ENCODE data around the gene MMP10. TPM values are rescaled to one million over a fixed set of nuclear protein-coding genes. Genes with fewer than 3 reads are reported as not detected.

Gene MMP10
- polyA plus RNA-seq, 1 donor from 2014 or later: not detected

GRCh38 chr11:102770191-102770590 lies 10.2 kb downstream of the MMP10 start:
- Histone ChIP-seq H3K9me3 (ENCODE audit: low read length) (no peaks in the 10 kb centered on the region), H3K27me3 (ENCODE audit: insufficient read depth, low read depth, low read length) (no peaks in the 10 kb centered on the region), H3K9me2 (ENCODE audit: insufficient read depth, low read length) (no peaks in the 10 kb centered on the region), H4K20me1 (ENCODE audit: insufficient read depth) (no peaks in the 10 kb centered on the region), H3K4me2 (ENCODE audit: low read length) (no peak overlapping the region), H3K36me3 (ENCODE audit: insufficient read depth, low read length) (no peaks in the 10 kb centered on the region), H3K9ac (ENCODE audit: low read length) (no peak overlapping the region), H3K4me3 (ENCODE audit: low read length) (no peak overlapping the region), H3F3A (ENCODE audit: insufficient read depth, low read length, poor library complexity, severe bottlenecking) (no peaks in the 10 kb centered on the region), H3K27ac (ENCODE audit: low read length) (no peak overlapping the region), H3K79me2 (replicated peaks; ENCODE audit: insufficient read depth, low read length) (no peaks in the 10 kb centered on the region), H2AFZ (ENCODE audit: low read depth, low read length) (no peak overlapping the region)
- TF ChIP-seq REST (IDR thresholded peaks at IDR 0.05; ENCODE audit: borderline replicate concordance) (no peak), CTCF (IDR thresholded peaks at IDR 0.05; ENCODE audit: poor library complexity, severe bottlenecking) (no peak), TAF1 (IDR thresholded peaks at IDR 0.05; ENCODE audit: low read depth) (no peak), POLR2AphosphoS5 (IDR thresholded peaks at IDR 0.05) (no peak), RAD21 (conservative IDR thresholded peaks at IDR 0.05) (no peak), EZH2 (IDR thresholded peaks at IDR 0.05; ENCODE audit: borderline replicate concordance, insufficient read depth, low read length, poor library complexity, severe bottlenecking) (no peak), MXI1 (conservative IDR thresholded peaks at IDR 0.05; ENCODE audit: poor library complexity, severe bottlenecking) (no peak), EP300 (conservative IDR thresholded peaks at IDR 0.05; ENCODE audit: poor library complexity, severe bottlenecking) (no peak), SMC3 (conservative IDR thresholded peaks at IDR 0.05; ENCODE audit: poor library complexity) (no peak)

GRCh38 chr11:102767800-102768199 lies 12.6 kb downstream of the MMP10 start:
- Histone ChIP-seq H3F3A (ENCODE audit: insufficient read depth, low read length, poor library complexity, severe bottlenecking) (no peaks in the 10 kb centered on the region), H3K9me2 (ENCODE audit: insufficient read depth, low read length) (no peaks in the 10 kb centered on the region), H2AFZ (ENCODE audit: low read depth, low read length) (no peak overlapping the region), H4K20me1 (ENCODE audit: insufficient read depth) (no peaks in the 10 kb centered on the region), H3K9ac (ENCODE audit: low read length) (no peak overlapping the region), H3K36me3 (ENCODE audit: insufficient read depth, low read length) (no peaks in the 10 kb centered on the region), H3K27me3 (ENCODE audit: insufficient read depth, low read depth, low read length) (no peaks in the 10 kb centered on the region), H3K9me3 (ENCODE audit: low read length) (no peaks in the 10 kb centered on the region), H3K4me3 (ENCODE audit: low read length) (no peak overlapping the region), H3K79me2 (replicated peaks; ENCODE audit: insufficient read depth, low read length) (no peaks in the 10 kb centered on the region), H3K27ac (ENCODE audit: low read length) (no peak overlapping the region), H3K4me2 (ENCODE audit: low read length) (no peak overlapping the region)
- TF ChIP-seq CTCF (IDR thresholded peaks at IDR 0.05; ENCODE audit: poor library complexity, severe bottlenecking): no peak
- no peak for TF ChIP-seq TAF1 (IDR thresholded peaks at IDR 0.05; ENCODE audit: low read depth)
- no peak for TF ChIP-seq RAD21 (conservative IDR thresholded peaks at IDR 0.05)
- TF ChIP-seq REST (IDR thresholded peaks at IDR 0.05; ENCODE audit: borderline replicate concordance): no peak
- no peak for TF ChIP-seq EZH2 (IDR thresholded peaks at IDR 0.05; ENCODE audit: borderline replicate concordance, insufficient read depth, low read length, poor library complexity, severe bottlenecking)
- no peak for TF ChIP-seq EP300 (conservative IDR thresholded peaks at IDR 0.05; ENCODE audit: poor library complexity, severe bottlenecking)
- TF ChIP-seq POLR2AphosphoS5 (IDR thresholded peaks at IDR 0.05): no peak
- no peak for TF ChIP-seq SMC3 (conservative IDR thresholded peaks at IDR 0.05; ENCODE audit: poor library complexity)
- TF ChIP-seq MXI1 (conservative IDR thresholded peaks at IDR 0.05; ENCODE audit: poor library complexity, severe bottlenecking): no peak

All from neural cell (in vitro differentiated cells).